Measurements from ENCODE around the gene IFNG-AS1.

The IFNG-AS1 gene

DNA sequence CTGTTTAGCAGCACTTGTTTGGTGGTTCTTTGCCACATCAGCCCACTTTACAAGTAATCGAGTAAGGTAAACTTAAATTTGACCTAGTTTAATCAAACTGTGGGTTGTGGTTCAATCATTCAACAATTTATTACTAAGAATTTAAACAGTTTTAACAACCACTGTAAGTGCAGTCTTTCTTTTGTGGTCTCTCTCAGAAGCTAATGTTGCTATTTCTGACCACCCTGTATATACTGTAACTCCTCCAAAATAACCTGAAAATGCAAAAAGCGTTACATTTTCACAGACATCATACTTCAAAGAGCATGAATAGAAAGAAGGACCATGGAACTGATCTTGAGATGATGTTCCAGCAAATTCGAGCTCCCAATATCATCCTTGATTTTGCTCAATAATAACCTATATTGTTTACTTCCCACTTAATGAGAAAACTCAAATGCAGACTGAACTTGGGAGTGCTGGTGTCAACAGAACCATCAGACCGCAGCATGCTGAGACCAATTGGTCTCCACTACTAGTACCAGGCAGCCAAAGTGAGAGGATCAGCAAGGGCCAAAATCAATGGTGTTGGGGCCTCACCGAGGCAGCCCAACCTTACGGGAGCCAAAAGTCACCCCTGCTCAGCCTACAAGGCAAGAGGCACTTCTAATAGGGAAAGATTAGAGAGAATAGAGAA, 22.1 kb downstream of the IFNG-AS1 start:
- Histone ChIP-seq H3K36me3 (ENCODE audit: control insufficient read depth in 1 of 2, insufficient read depth in 2 of 2, low read length in 2 of 2) (no peaks in the 10 kb centered on the region), H3K9ac (ENCODE audit: low read depth in 1 of 2, low read length in 2 of 2) (no peak overlapping the region), H3K27ac (ENCODE audit: low read depth, low read length) (no peak overlapping the region), H3K4me3 (ENCODE audit: low read depth in 1 of 2, low read length in 2 of 2) (no peak overlapping the region), H3K4me1 (ENCODE audit: control insufficient read depth in 1 of 2, insufficient read depth in 2 of 2, low read length in 2 of 2) (no peaks in the 10 kb centered on the region), H3K27me3 (ENCODE audit: control insufficient read depth in 1 of 2, insufficient read depth in 2 of 2, low read length in 2 of 2) (no peaks in the 10 kb centered on the region), H3K9me3 (ENCODE audit: control insufficient read depth in 1 of 2, low read length in 2 of 2) (no peaks in the 10 kb centered on the region)

DNA sequence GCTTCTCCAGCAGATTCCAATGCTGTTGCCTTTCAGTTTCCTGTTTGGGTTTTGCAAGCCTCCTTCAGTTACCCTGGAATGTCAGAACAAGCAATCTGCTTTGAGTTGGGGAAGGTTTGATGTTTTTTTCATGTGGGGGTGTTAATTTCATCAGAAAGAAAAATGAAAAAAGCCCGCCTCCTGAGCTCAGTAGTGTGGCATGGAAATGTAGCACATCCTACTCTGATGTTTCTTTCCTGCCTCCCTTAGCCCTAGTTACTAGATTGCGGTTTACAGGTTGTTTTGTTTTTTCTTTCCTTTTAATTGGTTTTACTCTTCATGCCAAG, 22.6 kb downstream of the IFNG-AS1 start:
- Histone ChIP-seq H3K27me3 (ENCODE audit: control insufficient read depth in 1 of 2, insufficient read depth in 2 of 2, low read length in 2 of 2) (no peaks in the 10 kb centered on the region), H3K9me3 (ENCODE audit: control insufficient read depth in 1 of 2, low read length in 2 of 2) (no peaks in the 10 kb centered on the region), H3K4me1 (ENCODE audit: control insufficient read depth in 1 of 2, insufficient read depth in 2 of 2, low read length in 2 of 2) (no peaks in the 10 kb centered on the region), H3K4me3 (ENCODE audit: low read depth in 1 of 2, low read length in 2 of 2) (no peak overlapping the region), H3K9ac (ENCODE audit: low read depth in 1 of 2, low read length in 2 of 2) (no peak overlapping the region), H3K36me3 (ENCODE audit: control insufficient read depth in 1 of 2, insufficient read depth in 2 of 2, low read length in 2 of 2) (no peaks in the 10 kb centered on the region), H3K27ac (ENCODE audit: low read depth, low read length) (no peak overlapping the region)

GRCh38 chr12:68012712-68013111, 23.5 kb downstream of the IFNG-AS1 start:
- Histone ChIP-seq H3K27ac (ENCODE audit: low read depth, low read length) (no peak overlapping the region), H3K9me3 (ENCODE audit: control insufficient read depth in 1 of 2, low read length in 2 of 2) (no peaks in the 10 kb centered on the region), H3K9ac (ENCODE audit: low read depth in 1 of 2, low read length in 2 of 2) (no peak overlapping the region), H3K27me3 (ENCODE audit: control insufficient read depth in 1 of 2, insufficient read depth in 2 of 2, low read length in 2 of 2) (no peaks in the 10 kb centered on the region), H3K4me1 (ENCODE audit: control insufficient read depth in 1 of 2, insufficient read depth in 2 of 2, low read length in 2 of 2) (no peaks in the 10 kb centered on the region), H3K36me3 (ENCODE audit: control insufficient read depth in 1 of 2, insufficient read depth in 2 of 2, low read length in 2 of 2) (no peaks in the 10 kb centered on the region), H3K4me3 (ENCODE audit: low read depth in 1 of 2, low read length in 2 of 2) (no peak overlapping the region)

DNA sequence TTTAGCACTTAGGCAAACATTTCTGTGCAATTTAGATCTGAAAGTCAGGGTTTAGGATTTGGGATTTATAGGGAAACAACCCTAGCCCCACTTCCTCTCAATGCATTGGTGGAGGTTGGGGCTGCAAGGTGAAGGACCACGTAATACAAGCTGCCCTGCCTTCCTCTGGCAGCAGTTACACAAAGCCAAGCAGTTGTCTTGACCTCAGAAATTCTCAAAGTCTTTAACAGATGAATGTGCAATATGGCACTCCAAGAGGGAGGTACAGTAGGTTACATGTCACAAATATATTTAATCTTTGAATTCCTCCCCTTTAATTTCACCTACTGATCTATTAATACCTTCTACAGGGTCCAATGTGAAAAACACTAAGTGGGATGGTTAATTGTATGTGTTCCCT, 23.9 kb downstream of the IFNG-AS1 start:
- H3K36me3 ChIP-seq (ENCODE audit: control insufficient read depth in 1 of 2, insufficient read depth in 2 of 2, low read length in 2 of 2), result no peaks in the 10 kb centered on the region

DNA sequence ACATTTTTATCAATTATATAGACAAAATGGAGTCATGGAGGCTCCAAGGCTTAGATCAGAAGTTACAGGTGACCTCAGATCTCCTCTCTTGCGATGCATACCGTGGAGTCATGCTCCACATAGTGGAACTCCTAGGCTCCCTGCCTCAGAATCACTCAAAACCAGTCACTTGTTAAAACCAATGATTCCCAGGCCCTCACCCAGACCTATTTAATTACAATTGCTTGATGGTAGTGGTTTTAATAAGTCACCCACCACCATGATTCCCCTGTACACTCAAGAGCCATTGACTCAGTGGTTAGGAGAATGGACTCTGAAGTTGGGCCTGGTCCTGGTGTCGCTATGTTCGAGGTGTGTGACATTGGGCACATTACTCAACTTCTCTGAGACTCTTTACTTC, 26.9 kb downstream of the IFNG-AS1 start:
- Histone ChIP-seq H3K27ac (ENCODE audit: low read depth, low read length) (no peak overlapping the region), H3K36me3 (ENCODE audit: control insufficient read depth in 1 of 2, insufficient read depth in 2 of 2, low read length in 2 of 2) (no peaks in the 10 kb centered on the region), H3K4me3 (ENCODE audit: low read depth in 1 of 2, low read length in 2 of 2) (no peak overlapping the region), H3K9me3 (ENCODE audit: control insufficient read depth in 1 of 2, low read length in 2 of 2) (no peaks in the 10 kb centered on the region), H3K27me3 (ENCODE audit: control insufficient read depth in 1 of 2, insufficient read depth in 2 of 2, low read length in 2 of 2) (no peaks in the 10 kb centered on the region), H3K4me1 (ENCODE audit: control insufficient read depth in 1 of 2, insufficient read depth in 2 of 2, low read length in 2 of 2) (no peaks in the 10 kb centered on the region), H3K9ac (ENCODE audit: low read depth in 1 of 2, low read length in 2 of 2) (no peak overlapping the region)

More for the DNA sequence above, 23.9 kb downstream of the IFNG-AS1 start:
- Histone ChIP-seq H3K4me1 (ENCODE audit: control insufficient read depth in 1 of 2, insufficient read depth in 2 of 2, low read length in 2 of 2) (no peaks in the 10 kb centered on the region), H3K9me3 (ENCODE audit: control insufficient read depth in 1 of 2, low read length in 2 of 2) (no peaks in the 10 kb centered on the region), H3K4me3 (ENCODE audit: low read depth in 1 of 2, low read length in 2 of 2) (no peak overlapping the region), H3K27me3 (ENCODE audit: control insufficient read depth in 1 of 2, insufficient read depth in 2 of 2, low read length in 2 of 2) (no peaks in the 10 kb centered on the region), H3K9ac (ENCODE audit: low read depth in 1 of 2, low read length in 2 of 2) (no peak overlapping the region), H3K27ac (ENCODE audit: low read depth, low read length) (no peak overlapping the region)

DNA sequence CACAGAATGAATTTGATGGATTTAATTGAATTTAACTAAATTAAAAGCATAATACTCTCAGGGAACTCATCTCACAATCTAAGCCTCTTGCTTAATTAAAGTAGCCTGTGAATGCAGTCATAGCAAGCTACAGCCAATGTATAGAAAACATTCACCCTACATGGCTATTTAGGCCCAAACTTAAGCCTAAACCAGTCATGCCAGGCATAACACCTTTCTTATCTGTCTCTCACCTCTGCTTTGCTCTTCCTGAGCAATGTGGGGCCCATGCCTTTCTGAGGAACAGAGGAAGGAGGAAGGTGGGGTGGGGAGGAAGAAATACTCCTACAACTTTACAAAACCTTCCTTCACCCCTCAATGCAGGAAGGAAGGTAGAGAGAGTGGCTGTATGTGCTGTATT, 29.1 kb downstream of the IFNG-AS1 start:
- H3K36me3 ChIP-seq (ENCODE audit: control insufficient read depth in 1 of 2, insufficient read depth in 2 of 2, low read length in 2 of 2), result no peaks in the 10 kb centered on the region
- no peak overlapping the region for H3K4me3 ChIP-seq (ENCODE audit: low read depth in 1 of 2, low read length in 2 of 2)
- no peaks in the 10 kb centered on the region for H3K4me1 ChIP-seq (ENCODE audit: control insufficient read depth in 1 of 2, insufficient read depth in 2 of 2, low read length in 2 of 2)
- no peaks in the 10 kb centered on the region for H3K9me3 ChIP-seq (ENCODE audit: control insufficient read depth in 1 of 2, low read length in 2 of 2)
- H3K27ac ChIP-seq (ENCODE audit: low read depth, low read length), result no peak overlapping the region
- H3K9ac ChIP-seq (ENCODE audit: low read depth in 1 of 2, low read length in 2 of 2), result no peak overlapping the region
- H3K27me3 ChIP-seq (ENCODE audit: control insufficient read depth in 1 of 2, insufficient read depth in 2 of 2, low read length in 2 of 2), result no peaks in the 10 kb centered on the region

GRCh38 chr12:68020049-68020448, 30.8 kb downstream of the IFNG-AS1 start:
- H3K9me3 ChIP-seq (ENCODE audit: control insufficient read depth in 1 of 2, low read length in 2 of 2), result no peaks in the 10 kb centered on the region
- no peak overlapping the region for H3K27ac ChIP-seq (ENCODE audit: low read depth, low read length)
- no peaks in the 10 kb centered on the region for H3K27me3 ChIP-seq (ENCODE audit: control insufficient read depth in 1 of 2, insufficient read depth in 2 of 2, low read length in 2 of 2)
- no peaks in the 10 kb centered on the region for H3K36me3 ChIP-seq (ENCODE audit: control insufficient read depth in 1 of 2, insufficient read depth in 2 of 2, low read length in 2 of 2)
- H3K9ac ChIP-seq (ENCODE audit: low read depth in 1 of 2, low read length in 2 of 2), result no peak overlapping the region
- no peaks in the 10 kb centered on the region for H3K4me1 ChIP-seq (ENCODE audit: control insufficient read depth in 1 of 2, insufficient read depth in 2 of 2, low read length in 2 of 2)
- no peak overlapping the region for H3K4me3 ChIP-seq (ENCODE audit: low read depth in 1 of 2, low read length in 2 of 2)

DNA sequence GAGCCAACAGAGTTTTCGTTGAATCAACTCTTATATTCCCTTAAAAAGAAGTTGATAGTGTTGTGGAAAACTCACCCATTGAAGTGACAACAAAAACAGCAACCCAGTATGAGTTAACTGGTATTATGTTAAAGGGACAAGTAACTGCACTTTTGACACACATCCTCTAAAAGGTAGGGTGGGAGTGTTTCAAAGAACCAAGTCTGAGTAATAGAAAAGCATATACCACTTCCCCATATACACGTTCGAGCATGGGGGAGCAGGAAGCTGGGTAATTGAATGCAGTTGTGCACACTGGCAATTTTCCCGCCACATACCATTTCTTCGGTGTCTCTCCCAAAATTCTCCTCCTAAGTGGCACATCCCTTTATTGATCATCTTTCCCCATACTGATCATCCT, 31.5 kb downstream of the IFNG-AS1 start:
- H3K36me3 ChIP-seq (ENCODE audit: control insufficient read depth in 1 of 2, insufficient read depth in 2 of 2, low read length in 2 of 2), result no peaks in the 10 kb centered on the region
- no peak overlapping the region for H3K4me3 ChIP-seq (ENCODE audit: low read depth in 1 of 2, low read length in 2 of 2)
- no peaks in the 10 kb centered on the region for H3K27me3 ChIP-seq (ENCODE audit: control insufficient read depth in 1 of 2, insufficient read depth in 2 of 2, low read length in 2 of 2)
- no peaks in the 10 kb centered on the region for H3K9me3 ChIP-seq (ENCODE audit: control insufficient read depth in 1 of 2, low read length in 2 of 2)
- no peak overlapping the region for H3K9ac ChIP-seq (ENCODE audit: low read depth in 1 of 2, low read length in 2 of 2)
- no peak overlapping the region for H3K27ac ChIP-seq (ENCODE audit: low read depth, low read length)
- no peaks in the 10 kb centered on the region for H3K4me1 ChIP-seq (ENCODE audit: control insufficient read depth in 1 of 2, insufficient read depth in 2 of 2, low read length in 2 of 2)

GRCh38 chr12:68028647-68029046, 39.4 kb downstream of the IFNG-AS1 start:
- Histone ChIP-seq H3K4me1 (ENCODE audit: control insufficient read depth in 1 of 2, insufficient read depth in 2 of 2, low read length in 2 of 2) (no peaks in the 10 kb centered on the region), H3K36me3 (ENCODE audit: control insufficient read depth in 1 of 2, insufficient read depth in 2 of 2, low read length in 2 of 2) (no peaks in the 10 kb centered on the region), H3K9ac (ENCODE audit: low read depth in 1 of 2, low read length in 2 of 2) (no peak overlapping the region), H3K9me3 (ENCODE audit: control insufficient read depth in 1 of 2, low read length in 2 of 2) (no peaks in the 10 kb centered on the region), H3K27me3 (ENCODE audit: control insufficient read depth in 1 of 2, insufficient read depth in 2 of 2, low read length in 2 of 2) (no peaks in the 10 kb centered on the region), H3K27ac (ENCODE audit: low read depth, low read length) (no peak overlapping the region), H3K4me3 (ENCODE audit: low read depth in 1 of 2, low read length in 2 of 2) (no peak overlapping the region)

GRCh38 chr12:68030248-68030647, 41.0 kb downstream of the IFNG-AS1 start:
- H3K27ac ChIP-seq (ENCODE audit: low read depth, low read length), result no peak overlapping the region
- H3K36me3 ChIP-seq (ENCODE audit: control insufficient read depth in 1 of 2, insufficient read depth in 2 of 2, low read length in 2 of 2), result no peaks in the 10 kb centered on the region
- no peaks in the 10 kb centered on the region for H3K9me3 ChIP-seq (ENCODE audit: control insufficient read depth in 1 of 2, low read length in 2 of 2)
- no peaks in the 10 kb centered on the region for H3K27me3 ChIP-seq (ENCODE audit: control insufficient read depth in 1 of 2, insufficient read depth in 2 of 2, low read length in 2 of 2)
- H3K4me1 ChIP-seq (ENCODE audit: control insufficient read depth in 1 of 2, insufficient read depth in 2 of 2, low read length in 2 of 2), result peaks cover 0 to 9% of the 10 kb centered on the region in 2 donors
- no peak overlapping the region for H3K9ac ChIP-seq (ENCODE audit: low read depth in 1 of 2, low read length in 2 of 2)
- H3K4me3 ChIP-seq (ENCODE audit: low read depth in 1 of 2, low read length in 2 of 2), result no peak overlapping the region

DNA sequence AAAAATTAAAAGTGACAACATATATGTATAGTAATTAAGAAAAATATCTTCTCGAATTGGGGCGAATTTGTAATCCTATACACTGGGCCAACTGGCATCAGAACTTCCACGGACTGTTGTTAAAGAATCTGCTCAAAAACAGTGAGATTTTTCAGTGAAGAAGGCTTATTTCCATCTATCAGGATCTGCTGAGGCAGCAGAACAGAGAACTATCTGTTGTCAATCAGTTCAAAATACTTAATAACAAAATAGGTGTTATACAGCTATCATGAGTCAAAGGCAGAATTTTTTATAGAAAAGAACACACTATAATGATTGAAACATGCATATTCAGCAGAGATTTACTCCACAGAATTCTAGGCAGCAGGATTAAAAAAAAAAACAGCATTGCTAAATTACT, 41.9 kb downstream of the IFNG-AS1 start:
- no peak overlapping the region for H3K9ac ChIP-seq (ENCODE audit: low read depth in 1 of 2, low read length in 2 of 2)
- no peaks in the 10 kb centered on the region for H3K9me3 ChIP-seq (ENCODE audit: control insufficient read depth in 1 of 2, low read length in 2 of 2)
- peaks cover 0 to 9% of the 10 kb centered on the region in 2 donors for H3K4me1 ChIP-seq (ENCODE audit: control insufficient read depth in 1 of 2, insufficient read depth in 2 of 2, low read length in 2 of 2)
- no peaks in the 10 kb centered on the region for H3K27me3 ChIP-seq (ENCODE audit: control insufficient read depth in 1 of 2, insufficient read depth in 2 of 2, low read length in 2 of 2)
- H3K36me3 ChIP-seq (ENCODE audit: control insufficient read depth in 1 of 2, insufficient read depth in 2 of 2, low read length in 2 of 2), result no peaks in the 10 kb centered on the region
- no peak overlapping the region for H3K4me3 ChIP-seq (ENCODE audit: low read depth in 1 of 2, low read length in 2 of 2)
- H3K27ac ChIP-seq (ENCODE audit: low read depth, low read length), result no peak overlapping the region
